DMS53 treated with DMSO at 0.1 percent for 48 hours (cell line): ENCODE measurements around the gene MUC21.
A peak's percentile ranks its signal among the peaks of the same experiment; 100 is the strongest.
"Not testable (repeated sequence)": the region's sequence is repeated elsewhere in the genome, so short reads cannot be mapped to it uniquely, and the experiment has no call there.

Source experiments
- DNase-seq: peaks from one replicate; lab custom pipeline; 2025; ENCODE audit not compliant: unreplicated experiment; lab: John Stamatoyannopoulos, UW

The MUC21 gene

DNA sequence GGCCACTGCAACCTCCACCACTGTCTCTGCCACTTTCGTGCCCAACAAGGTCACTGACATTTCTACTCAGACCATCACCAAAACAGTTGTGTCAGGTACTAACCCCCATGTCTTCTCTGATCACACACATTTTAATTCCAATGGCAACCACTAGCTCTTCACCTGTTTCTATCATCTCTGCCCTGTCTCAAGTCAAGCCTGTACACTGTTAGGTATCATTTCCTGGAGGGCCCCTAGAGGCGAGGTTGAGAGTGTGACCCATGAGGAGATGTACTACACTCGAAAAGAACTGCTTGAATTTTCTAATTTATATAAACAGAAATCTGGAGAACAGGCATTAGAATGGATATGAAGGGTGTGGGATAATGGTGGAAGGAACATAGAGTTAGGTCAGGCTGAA, 17.4 kb upstream of the MUC21 start:
- DNase-seq = no peak

DNA sequence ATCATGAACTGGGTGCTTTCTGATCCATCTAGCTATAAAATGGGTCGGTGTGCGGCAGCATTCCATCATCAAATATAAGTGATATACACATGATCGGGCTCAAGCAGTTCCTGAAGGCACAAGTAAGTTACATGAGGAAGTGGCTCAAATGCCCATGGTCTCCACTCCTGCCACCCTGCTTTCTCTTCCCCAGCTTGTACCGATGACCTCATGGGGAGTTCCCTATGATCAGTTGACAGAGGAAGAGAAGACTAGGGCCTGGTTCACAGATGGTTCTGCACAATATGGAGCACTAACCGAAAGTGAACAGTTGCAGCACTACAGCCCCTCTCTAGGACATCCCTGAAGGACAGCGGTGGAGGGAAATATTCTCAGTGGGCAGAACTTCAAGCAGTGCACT, 14.3 kb upstream of the MUC21 start:
- DNase-seq = not testable (repeated sequence)

DNA sequence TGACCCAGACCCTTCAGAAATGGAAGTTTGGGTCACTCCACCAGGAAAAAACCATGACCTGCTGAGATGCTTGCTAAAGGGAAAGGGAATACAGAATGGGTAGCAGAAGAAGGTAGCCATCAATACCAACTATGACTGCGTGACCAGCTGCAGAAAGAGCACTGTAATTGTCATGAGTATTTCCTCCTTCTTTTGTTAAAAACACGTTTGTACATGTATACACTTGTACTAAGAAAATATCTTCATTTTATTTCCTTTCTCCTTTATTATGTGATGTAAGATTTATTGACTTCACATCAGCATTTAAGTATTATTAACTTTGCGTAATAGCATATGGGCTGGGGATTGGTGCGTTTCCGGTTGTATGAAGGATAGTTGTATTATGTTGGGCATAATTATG, 12.6 kb upstream of the MUC21 start:
- no peak for DNase-seq

DNA sequence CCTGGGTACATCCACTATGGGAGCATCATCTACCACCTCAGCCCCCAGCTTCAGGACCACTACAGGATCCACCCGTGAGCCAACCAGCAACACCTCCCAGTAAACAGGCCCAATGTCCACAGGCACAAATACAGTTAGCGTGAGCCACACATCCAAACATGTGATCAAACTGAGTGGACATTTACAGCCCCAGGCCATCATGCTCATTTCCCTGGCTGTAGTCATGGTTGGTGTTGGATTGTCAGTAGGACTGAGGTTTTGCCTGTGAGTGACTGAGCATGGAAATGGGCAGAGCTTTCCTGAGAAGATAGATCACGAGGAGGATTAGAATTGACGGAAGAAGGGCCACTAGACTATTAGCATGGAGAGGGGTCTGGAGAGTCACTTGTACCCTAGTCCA, 10.7 kb upstream of the MUC21 start:
- DNase-seq = no peak

DNA sequence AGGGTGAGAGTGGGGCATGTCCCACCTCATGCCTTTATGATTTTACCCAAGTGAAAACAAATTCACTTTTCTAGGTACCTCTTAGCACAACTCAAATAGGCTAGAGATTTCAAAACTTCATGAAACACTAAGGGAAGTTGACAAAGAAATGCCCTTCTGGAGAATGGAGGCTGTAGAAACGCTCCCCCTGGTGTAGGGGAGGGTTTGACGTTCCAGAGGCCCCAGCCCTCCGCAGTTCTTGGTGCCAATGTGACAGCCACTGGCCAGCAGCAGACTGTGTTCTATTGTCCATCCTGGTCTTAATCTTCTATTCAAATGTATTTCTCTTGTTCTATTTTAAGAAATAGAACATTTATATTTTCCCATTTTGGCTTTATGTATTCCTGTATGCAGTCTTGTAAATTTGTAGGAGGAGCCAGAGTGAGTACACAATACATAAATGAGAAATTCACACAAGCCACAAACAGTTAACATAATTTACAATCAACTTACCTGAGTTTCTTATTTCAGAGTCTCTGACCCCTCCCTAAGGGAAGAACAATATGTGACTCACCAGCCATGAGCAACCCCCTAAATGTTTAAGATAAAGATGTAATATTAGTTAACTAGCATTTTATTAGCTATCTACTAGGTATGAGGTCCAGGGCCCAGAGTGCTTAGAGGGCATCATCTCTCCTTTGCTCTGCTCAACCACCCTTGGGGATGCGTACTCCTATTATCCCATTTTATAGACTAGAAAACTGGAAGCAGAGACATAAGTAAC, 8.8 kb upstream of the MUC21 start:
- DNase-seq = no peak

DNA sequence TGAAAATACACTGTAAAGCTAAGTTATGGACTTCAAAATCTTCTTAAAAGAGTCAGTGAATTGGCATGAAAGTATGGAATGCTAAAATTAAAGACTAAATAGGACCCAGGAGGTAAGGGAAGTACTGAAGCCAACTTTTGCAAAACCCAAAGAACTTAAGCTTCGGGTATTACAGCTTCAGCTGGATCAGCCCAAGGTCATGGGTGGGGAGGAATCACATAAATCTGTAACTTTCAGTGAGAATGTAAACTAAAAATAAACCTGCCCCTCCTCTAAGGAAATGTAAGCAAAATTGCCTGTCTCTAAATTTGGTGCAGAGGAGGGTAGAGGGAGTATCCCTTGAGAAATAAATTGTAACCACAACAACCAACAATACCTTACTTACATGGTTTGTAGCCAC, 4.4 kb upstream of the MUC21 start:
- DNase-seq = no peak

DNA sequence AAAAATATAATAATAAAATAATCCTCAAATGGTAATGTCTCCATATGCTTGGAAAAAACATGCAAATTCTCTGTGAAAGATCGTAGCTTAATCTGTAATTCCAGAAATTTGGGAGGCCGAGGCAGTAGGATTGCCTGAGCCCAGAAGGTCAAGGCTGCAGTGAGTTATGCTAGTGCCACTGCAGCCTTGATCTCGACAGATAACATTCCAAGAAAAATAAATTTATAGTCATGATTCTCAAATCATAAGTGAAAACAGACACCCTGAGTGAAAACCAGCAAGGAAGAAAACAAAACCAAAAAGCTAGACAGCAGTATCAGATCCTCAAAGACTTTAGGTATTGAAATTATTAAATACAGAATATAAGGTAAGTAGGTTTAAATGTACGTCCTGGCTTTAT, 3.8 kb upstream of the MUC21 start:
- no peak for DNase-seq

DNA sequence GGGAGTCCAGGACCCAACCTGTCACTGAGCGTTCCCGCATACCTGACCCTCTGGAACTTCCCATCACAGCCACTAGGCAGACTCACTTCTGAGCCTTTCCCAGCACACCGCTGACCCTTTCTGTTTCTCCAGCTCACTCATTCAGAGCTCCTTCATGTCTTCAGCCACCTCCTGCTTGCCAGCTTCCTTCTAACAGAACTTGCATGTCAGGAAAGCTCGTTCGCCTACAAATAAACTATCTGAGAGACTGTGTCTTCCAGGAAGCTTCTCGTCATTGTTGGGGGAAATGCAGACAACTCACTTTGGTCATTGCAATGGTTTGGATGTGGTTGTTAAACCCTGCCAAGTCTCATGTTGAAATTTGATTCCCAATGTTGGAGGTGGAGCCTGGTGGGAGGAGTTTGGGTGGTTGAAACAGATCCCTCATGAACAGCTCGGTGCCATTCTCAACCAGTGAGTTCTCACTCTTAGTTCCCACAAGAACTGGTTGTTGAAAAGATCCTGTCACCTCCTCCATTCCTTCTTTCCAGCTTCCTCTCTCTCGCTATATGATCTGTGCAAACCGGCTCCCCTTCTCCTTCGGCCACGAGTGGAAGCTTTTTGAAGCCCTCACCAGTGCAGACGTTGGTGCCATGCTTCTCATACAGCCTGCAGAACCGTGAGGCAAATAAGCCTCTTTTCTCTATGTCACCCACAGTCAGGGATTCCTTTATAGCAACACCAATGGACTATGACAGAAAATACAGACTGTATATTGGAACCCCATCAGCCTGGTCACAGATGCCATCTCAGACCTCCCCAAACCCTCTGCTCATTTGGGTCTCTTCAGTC, 1.4 kb upstream of the MUC21 start:
- peak; percentile 9 for DNase-seq

DNA sequence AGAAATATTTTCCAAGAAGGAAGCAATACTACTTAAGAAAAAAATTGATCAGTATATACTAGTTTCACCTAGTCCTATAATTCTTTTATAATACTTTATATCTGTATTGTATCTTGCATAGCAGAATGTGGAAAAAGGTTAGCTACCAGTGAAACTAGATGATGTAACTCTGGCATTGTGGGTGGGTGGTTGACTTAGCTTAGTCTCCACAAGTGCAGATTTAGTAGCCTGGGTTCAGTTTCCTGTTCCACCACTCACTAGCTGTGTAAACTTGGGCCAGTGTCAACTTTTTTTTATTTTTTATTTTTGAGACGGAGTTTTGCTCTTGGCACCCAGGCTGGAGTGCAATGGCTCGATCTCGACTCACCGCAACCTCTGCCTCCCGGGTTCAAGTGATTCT, 2.0 kb downstream of the MUC21 start:
- DNase-seq = no peak

DNA sequence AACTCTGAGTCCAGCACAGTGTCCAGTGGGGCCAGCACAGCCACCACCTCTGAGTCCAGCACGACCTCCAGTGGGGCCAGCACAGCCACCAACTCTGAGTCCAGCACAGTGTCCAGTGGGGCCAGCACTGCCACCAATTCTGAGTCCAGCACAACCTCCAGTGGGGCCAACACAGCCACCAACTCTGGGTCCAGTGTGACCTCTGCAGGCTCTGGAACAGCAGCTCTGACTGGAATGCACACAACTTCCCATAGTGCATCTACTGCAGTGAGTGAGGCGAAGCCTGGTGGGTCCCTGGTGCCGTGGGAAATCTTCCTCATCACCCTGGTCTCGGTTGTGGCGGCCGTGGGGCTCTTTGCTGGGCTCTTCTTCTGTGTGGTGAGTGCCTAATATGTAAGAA, 3.8 kb downstream of the MUC21 start:
- DNase-seq = no peak

DNA sequence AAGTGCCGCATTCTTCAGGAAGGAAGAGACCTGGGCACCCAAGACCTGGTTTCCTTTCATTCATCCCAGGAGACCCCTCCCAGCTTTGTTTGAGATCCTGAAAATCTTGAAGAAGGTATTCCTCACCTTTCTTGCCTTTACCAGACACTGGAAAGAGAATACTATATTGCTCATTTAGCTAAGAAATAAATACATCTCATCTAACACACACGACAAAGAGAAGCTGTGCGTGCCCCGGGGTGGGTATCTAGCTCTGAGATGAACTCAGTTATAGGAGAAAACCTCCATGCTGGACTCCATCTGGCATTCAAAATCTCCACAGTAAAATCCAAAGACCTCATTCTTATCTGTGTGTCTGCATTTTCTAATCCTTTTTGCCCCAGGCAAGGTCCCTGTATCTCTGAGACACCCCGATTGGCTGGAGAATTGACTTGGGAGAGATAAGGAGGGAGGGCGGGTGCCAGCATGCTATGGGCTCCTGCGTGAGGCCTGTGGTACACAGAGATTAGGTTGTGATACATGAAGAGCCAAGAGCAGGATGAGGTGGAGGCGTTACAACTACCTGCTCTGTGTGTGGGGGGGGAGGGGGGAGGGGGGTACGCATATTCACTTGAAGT, 4.8 kb downstream of the MUC21 start:
- DNase-seq = no peak

DNA sequence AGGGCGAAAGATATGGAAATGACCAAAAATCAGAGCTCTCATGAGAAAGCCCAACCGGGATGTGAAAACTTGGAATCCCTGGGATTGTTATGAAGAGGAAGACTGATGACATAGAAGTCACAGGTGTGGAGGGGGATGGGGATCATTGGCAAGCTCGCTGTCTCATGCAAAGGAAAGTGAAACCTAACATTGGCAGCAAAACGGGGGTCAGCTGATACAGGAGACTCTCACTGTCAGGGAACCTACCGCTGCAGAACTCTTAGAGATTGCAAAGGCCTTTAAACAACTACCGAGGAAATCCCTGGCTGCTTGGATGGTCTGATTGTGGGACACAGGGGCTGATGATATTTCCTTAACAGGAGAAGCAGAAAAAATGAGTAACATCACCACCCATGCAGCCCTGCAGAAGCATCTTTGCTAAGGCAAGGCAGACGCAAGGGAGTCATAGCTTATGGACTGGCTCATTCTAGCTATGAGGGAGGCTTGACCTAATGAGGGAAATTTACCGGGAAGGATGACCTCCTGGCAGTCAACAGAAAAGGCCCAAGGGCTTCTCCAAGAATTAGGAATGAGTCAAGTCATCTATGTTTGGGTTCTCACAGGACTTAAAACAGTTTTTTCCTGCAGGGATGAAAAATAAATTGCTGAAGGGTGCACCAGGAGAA, 7.0 kb downstream of the MUC21 start:
- no peak for DNase-seq

DNA sequence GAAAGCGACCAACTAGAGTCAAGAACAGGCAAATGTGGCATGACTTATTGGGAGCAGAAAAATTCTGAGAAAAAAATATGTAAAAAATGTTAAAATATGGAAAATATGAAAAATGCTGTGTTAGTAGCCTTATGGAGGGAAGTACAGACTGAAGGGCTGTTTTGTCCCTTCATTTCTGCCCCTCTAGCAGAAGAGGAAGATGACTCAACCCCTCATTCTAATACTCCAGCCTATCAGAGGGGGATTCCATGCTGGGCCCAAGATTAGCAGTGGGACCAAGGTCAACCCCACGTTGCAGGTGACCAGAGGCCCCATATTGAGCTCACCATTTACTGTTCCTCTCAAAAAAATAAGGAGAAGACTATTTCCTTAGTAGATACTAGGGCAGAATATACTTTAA, 8.4 kb downstream of the MUC21 start:
- DNase-seq = no peak

DNA sequence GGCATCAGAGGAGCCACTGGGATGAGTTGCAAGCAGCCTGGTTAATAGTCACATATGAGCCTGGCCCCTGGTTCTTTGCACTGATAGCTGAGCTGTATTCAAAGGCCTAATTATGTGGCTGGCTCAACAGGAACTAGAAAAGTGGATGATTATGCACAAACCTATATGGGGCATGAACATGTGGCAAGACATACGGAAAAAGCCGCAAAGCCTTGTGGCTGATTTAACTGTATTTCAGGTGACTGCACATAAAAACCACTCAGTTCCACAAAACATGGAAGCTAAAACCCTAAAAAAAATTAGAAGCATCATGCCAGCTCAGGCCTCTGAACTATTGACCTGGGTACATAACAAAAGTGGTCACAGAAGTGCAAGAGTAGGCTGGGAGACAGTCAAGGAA, 13.8 kb downstream of the MUC21 start:
- no peak for DNase-seq

DNA sequence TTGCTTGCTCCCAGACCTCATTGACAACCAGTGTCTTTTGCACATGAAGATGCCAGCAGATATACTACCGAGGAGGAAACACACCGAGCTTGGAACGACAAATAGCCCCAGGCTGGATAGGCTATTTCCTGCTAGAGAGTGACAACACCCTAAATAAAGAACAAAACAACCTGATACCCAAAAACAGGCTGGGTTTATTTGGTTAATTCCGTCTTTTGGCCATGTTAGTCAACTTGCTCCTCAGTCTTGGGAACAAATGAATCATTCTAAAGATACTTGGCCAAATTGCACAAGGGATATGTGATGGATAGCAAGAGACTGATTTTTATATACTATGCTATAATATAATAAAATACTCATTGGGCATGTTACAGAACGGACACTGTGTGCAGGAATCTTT, 15.3 kb downstream of the MUC21 start:
- no peak for DNase-seq

DNA sequence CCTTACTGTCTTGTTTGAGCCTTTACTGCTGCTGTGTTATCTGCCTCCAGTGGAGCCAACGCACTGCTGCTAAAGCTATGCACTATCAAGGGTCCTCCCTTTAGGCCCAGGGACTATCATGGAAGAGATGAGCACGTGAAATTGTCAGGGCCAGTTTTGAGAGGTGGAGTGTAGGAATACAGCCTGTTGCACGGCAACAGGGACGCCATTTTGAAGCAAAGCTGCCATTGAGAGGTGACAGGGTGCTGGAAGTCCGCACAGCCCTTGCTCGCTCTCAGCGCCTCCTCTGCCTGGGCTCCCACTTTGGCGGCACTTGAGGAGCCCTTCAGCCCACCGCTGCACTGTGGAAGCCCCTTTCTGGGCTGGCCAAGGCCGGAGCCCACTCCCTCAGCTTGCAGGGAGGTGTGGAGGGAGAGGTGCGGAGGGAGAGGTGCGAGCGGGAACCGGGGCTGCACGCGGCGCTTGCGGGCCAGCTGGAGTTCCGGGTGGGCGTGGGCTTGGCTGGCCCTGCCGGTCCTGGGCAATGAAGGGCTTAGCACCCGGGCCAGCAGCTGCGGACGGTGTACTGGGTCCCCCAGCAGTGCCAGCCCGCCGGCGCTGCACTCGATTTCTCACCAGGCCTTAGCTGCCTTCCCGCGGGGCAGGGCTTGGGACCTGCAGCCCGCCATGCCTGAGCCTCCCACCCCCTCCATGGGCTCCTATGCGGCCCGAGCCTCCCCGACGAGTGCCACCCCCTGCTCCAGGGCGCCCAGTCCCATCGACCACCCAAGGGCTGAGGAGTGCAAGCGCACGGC, 16.7 kb downstream of the MUC21 start:
- not testable (repeated sequence) for DNase-seq

DNA sequence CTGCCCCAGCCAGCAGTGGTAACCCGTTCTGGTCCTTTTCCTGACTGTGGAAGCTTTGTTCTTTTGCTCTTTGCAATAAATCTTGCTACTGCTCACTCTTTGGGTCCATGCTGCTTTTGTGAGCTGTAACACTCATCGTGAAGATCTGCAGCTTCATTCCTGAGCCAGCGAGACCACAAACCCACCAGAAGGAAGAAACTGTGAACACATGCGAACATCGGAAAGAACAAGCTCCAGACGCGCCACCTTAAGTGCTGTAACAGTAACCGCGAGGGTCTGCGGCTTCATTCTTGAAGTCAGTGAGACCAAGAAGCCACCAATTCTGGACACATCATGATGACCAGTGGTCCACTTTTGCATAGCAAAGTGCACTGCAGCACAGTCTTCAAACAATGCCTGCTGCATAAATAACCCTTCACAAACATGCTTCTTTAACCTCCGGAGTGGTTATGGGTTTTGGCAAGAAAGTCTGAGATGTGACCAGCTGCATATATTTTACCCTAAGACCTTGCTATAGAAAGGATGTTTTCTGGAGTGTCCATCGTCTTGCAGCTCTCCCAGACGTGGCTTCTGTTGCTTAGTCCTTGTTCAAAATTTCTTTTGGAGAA, 17.9 kb downstream of the MUC21 start:
- DNase-seq = no peak

DNA sequence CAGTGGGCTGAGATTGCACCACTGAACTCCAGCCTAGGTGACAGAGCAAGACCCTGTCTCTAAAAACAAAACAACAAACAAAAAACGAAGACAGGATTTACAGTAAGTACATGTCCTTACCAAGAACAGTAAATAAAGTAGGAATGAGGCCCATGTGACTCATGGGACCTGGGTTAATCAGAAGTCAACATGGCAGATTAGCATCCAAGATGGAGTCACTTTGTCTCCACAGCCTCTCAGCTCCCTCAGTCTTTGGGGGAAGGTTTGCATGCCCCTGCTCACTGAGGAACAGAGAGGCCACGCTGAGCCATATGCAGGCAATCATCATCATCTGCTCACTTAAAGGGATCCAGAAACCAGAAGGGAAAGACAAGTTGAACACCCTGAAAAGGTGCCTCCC, 19.0 kb downstream of the MUC21 start:
- DNase-seq = no peak

DNA sequence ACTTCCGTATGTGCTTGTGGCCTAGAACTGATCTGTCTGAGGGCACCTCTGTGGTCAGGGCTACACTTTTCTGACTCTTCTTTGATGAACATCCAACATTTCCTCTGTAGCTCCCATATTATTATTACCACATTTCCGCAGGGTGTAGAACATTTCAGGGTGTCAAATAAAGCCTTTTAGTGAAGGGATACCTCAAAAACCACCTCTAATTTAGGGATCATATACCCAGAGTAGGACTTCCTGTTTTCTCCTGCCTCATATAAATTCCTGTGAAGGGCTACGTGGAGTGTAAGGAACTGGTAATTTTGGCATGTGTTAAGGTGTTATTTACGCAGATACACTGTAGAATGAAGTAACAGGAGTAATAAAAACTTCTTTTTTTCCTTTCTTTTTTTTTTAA, 21.3 kb downstream of the MUC21 start:
- DNase-seq = no peak

DNA sequence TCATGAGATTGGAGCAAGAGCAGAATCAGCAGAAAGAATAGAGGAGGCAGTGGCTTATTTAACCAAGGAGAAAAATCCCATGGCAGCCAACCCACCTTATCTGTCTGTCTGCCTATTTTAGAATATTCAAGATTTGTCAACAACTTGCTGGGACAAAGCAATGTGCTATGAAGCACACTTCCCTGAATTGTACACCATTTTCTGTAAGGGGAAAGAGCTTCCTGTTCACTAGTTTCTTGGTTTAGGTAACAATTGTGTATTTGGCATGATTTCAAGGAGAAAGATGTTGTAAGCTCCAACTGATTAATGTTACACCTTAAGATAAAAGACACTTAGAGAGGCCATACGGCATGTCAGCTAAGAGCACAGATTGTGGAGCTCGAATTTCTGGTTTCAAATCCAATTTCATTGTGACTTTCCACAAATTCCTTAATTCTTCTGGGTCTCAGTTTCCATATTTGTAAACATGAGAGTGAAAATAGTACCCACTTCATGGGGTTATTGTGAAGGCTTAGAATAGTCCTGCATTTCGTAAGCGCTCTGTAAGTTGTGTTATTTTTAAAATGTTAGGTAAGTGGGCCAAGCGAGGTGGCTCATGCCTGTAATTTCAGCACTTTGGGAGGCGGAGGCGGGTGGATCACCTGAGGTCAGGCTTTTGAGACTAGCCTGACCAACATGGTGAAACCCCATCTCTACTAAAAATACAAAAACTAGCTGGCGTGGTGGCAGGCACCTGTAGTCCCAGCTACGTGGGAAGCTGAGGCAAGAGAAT, 21.9 kb downstream of the MUC21 start:
- no peak for DNase-seq
